ENCODE data around the gene RECQL5. TPM values are rescaled to one million over a fixed set of nuclear protein-coding genes. Genes with fewer than 3 reads are reported as not detected.

Gene RECQL5
- polyA plus RNA-seq, 1 of the 3 experiments (the other 2 are of a cell fraction): 25.3 TPM

DNA sequence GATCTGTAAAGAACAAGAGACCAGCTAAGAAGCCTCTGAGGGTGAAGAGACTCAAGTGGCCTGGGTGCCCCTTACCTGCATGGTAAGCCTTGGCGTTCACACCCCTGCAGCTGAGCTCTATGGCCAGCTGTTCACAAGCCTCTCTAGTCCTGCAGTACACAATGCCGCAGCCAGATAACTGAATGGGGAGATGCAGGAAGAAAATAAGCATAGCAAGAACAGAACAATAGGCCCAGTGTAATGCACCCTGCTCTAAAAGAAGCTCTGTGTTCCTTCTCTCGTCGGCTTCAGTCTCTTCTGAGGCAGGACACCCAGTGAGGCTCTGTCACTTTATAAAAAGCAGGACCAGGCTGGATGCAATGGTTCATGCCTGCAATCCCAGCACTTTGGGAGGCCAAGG, 5.4 kb downstream of the RECQL5 start:
- CTCF ChIA-PET: interaction anchor here (0.6 to 31.7 kb wide), 6 partner anchors 9 to 601 kb away, joined by 3 to 1189 read pairs (median 16); partner anchors contain the start of gene SMIM5
- POLR2A ChIA-PET: interaction anchor here (1.0 kb wide), 1 partner anchor 25 kb away, joined by 4 read pairs; no protein-coding TSS in a partner anchor
- Histone ChIP-seq H3K27ac (ENCODE audit: low read depth in 2 of 2, low read length in 1 of 2) (no peak overlapping the region), H3K36me3 (replicated peaks in 1 of 2; ENCODE audit: control insufficient read depth in 1 of 2, insufficient read depth in 2 of 2, low read length in 1 of 2) (peaks cover 36 to 41% of the 10 kb centered on the region in 2 experiments), H2AFZ (ENCODE audit: low read depth) (no peak overlapping the region), H4K20me1 (ENCODE audit: insufficient read depth) (no peaks in the 10 kb centered on the region), H3K9me3 (no peaks in the 10 kb centered on the region), H3K4me3 (ENCODE audit: low read depth in 2 of 2, low read length in 1 of 2) (no peak overlapping the region), H3K9me2 (no peaks in the 10 kb centered on the region), H3K79me2 (ENCODE audit: insufficient read depth) (peaks cover 17% of the 10 kb centered on the region), H3K4me1 (ENCODE audit: control insufficient read depth in 1 of 2, insufficient read depth in 2 of 2, low read depth in 1 of 2, low read length in 1 of 2) (peaks cover 7 to 8% of the 10 kb centered on the region in 2 experiments; a peak in 3 of 4 replicates), H3F3A (replicated peaks; ENCODE audit: insufficient read depth) (no peaks in the 10 kb centered on the region), H3K4me2 (no peak overlapping the region), H3K27me3 (ENCODE audit: insufficient read depth) (no peaks in the 10 kb centered on the region), H3K9ac (no peak overlapping the region)
- DNase-seq: no peak
- WGBS (ENCODE audit: low lambda C conversion rate): 95% methylated on average over 4 of the region's 4 CpGs
- TF ChIP-seq GATA2 (CRISPR knock-in tag; IDR thresholded peaks at IDR 0.05) (no peak), FOXM1 (IDR thresholded peaks at IDR 0.05; ENCODE audit: low read depth) (no peak), NFIC (IDR thresholded peaks at IDR 0.05; ENCODE audit: borderline replicate concordance) (no peak)
- TF ChIP-seq, protein P1, sequence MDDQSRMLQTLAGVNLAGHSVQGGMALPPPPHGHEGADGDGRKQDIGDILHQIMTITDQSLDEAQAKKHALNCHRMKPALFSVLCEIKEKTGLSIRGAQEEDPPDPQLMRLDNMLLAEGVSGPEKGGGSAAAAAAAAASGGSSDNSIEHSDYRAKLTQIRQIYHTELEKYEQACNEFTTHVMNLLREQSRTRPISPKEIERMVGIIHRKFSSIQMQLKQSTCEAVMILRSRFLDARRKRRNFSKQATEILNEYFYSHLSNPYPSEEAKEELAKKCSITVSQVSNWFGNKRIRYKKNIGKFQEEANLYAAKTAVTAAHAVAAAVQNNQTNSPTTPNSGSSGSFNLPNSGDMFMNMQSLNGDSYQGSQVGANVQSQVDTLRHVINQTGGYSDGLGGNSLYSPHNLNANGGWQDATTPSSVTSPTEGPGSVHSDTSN (IDR thresholded peaks at IDR 0.05): no peak

DNA sequence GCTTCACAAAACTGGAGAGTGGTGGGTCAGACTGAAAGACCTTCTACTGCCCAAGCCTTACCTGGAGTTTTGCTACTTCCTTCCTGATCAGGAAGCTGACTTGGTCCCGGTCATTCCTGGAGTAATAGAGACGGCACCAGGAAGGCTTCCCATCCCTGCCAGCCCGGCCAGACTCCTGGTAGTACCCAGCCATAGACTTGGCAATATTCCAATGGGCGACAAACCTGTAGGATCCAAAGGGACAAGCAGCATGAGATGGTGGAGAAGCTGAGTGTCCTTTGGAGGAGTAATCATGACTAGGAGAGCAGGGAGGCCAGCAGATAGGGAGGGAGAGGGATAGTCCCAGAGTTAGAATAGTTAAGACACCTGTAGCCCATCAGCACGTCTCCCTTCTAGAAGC, 8.7 kb downstream of the RECQL5 start:
- CTCF ChIA-PET: interaction anchor here (0.9 to 31.7 kb wide), 11 partner anchors 8 to 96 kb away, joined by 3 to 1189 read pairs (median 4); partner anchors contain the start of genes RECQL5, SAP30BP and SMIM5
- Histone ChIP-seq H3K27me3 (ENCODE audit: insufficient read depth) (no peaks in the 10 kb centered on the region), H3K9me2 (no peaks in the 10 kb centered on the region), H3K79me2 (ENCODE audit: insufficient read depth) (no peaks in the 10 kb centered on the region), H3K27ac (ENCODE audit: low read depth in 2 of 2, low read length in 1 of 2) (no peak overlapping the region), H3K4me2 (no peak overlapping the region), H3K4me3 (ENCODE audit: low read depth in 2 of 2, low read length in 1 of 2) (no peak overlapping the region), H2AFZ (ENCODE audit: low read depth) (no peak overlapping the region), H3K9ac (no peak overlapping the region), H3F3A (replicated peaks; ENCODE audit: insufficient read depth) (peaks cover 11% of the 10 kb centered on the region), H3K36me3 (replicated peaks in 1 of 2; ENCODE audit: control insufficient read depth in 1 of 2, insufficient read depth in 2 of 2, low read length in 1 of 2) (peaks cover 34 to 37% of the 10 kb centered on the region in 2 experiments), H4K20me1 (ENCODE audit: insufficient read depth) (no peaks in the 10 kb centered on the region), H3K4me1 (ENCODE audit: control insufficient read depth in 1 of 2, insufficient read depth in 2 of 2, low read depth in 1 of 2, low read length in 1 of 2) (no peaks in the 10 kb centered on the region), H3K9me3 (no peaks in the 10 kb centered on the region)
- POLR2A ChIA-PET: no interaction called here
- TF ChIP-seq RCOR1 (IDR thresholded peaks at IDR 0.05; ENCODE audit: low read length) (no peak), GABPA (IDR thresholded peaks at IDR 0.05; ENCODE audit: low read depth) (no peak), YY1 (IDR thresholded peaks at IDR 0.05; ENCODE audit: low read depth) (no peak), TEAD4 (IDR thresholded peaks at IDR 0.05; ENCODE audit: borderline replicate concordance, insufficient read depth) (no peak), FOXJ3 (CRISPR knock-in tag; IDR thresholded peaks at IDR 0.05) (no peak), RAD21 (IDR thresholded peaks at IDR 0.05; ENCODE audit: low read length) (no peak), FOXM1 (IDR thresholded peaks at IDR 0.05; ENCODE audit: low read depth) (no peak), POLR2AphosphoS5 (IDR thresholded peaks at IDR 0.05; ENCODE audit: low read depth, low read length) (no peak), ELF1 (IDR thresholded peaks at IDR 0.05) (no peak), NFIC (IDR thresholded peaks at IDR 0.05; ENCODE audit: borderline replicate concordance) (no peak), SMC3 (IDR thresholded peaks at IDR 0.05; ENCODE audit: low read depth, low read length) (no peak)
- TF ChIP-seq, protein P2, sequence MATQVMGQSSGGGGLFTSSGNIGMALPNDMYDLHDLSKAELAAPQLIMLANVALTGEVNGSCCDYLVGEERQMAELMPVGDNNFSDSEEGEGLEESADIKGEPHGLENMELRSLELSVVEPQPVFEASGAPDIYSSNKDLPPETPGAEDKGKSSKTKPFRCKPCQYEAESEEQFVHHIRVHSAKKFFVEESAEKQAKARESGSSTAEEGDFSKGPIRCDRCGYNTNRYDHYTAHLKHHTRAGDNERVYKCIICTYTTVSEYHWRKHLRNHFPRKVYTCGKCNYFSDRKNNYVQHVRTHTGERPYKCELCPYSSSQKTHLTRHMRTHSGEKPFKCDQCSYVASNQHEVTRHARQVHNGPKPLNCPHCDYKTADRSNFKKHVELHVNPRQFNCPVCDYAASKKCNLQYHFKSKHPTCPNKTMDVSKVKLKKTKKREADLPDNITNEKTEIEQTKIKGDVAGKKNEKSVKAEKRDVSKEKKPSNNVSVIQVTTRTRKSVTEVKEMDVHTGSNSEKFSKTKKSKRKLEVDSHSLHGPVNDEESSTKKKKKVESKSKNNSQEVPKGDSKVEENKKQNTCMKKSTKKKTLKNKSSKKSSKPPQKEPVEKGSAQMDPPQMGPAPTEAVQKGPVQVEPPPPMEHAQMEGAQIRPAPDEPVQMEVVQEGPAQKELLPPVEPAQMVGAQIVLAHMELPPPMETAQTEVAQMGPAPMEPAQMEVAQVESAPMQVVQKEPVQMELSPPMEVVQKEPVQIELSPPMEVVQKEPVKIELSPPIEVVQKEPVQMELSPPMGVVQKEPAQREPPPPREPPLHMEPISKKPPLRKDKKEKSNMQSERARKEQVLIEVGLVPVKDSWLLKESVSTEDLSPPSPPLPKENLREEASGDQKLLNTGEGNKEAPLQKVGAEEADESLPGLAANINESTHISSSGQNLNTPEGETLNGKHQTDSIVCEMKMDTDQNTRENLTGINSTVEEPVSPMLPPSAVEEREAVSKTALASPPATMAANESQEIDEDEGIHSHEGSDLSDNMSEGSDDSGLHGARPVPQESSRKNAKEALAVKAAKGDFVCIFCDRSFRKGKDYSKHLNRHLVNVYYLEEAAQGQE (IDR thresholded peaks at IDR 0.05; ENCODE audit: low read depth, low read length): no peak
- TF ChIP-seq, protein P3, sequence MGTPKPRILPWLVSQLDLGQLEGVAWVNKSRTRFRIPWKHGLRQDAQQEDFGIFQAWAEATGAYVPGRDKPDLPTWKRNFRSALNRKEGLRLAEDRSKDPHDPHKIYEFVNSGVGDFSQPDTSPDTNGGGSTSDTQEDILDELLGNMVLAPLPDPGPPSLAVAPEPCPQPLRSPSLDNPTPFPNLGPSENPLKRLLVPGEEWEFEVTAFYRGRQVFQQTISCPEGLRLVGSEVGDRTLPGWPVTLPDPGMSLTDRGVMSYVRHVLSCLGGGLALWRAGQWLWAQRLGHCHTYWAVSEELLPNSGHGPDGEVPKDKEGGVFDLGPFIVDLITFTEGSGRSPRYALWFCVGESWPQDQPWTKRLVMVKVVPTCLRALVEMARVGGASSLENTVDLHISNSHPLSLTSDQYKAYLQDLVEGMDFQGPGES (IDR thresholded peaks at IDR 0.05; ENCODE audit: low read depth, low read length): no peak
- DNase-seq: no peak
- WGBS (ENCODE audit: low lambda C conversion rate): 94% methylated on average over 5 of the region's 5 CpGs
